ENCODE data around the gene SPOCK3.
"Not testable (repeated sequence)": the region's sequence is repeated elsewhere in the genome, so short reads cannot be mapped to it uniquely, and the experiment has no call there.

The SPOCK3 gene

GRCh38 chr4:167031534-167032156, 202.6 kb downstream of the SPOCK3 start:
- DNase-seq, result no peak

GRCh38 chr4:167028976-167029375, 205.3 kb downstream of the SPOCK3 start:
- no peak for DNase-seq

GRCh38 chr4:167025670-167026069, 208.6 kb downstream of the SPOCK3 start:
- DNase-seq, result peak; percentile 7

GRCh38 chr4:167023364-167023925, 210.8 kb downstream of the SPOCK3 start:
- no peak for DNase-seq

GRCh38 chr4:167021545-167022155, 212.6 kb downstream of the SPOCK3 start:
- DNase-seq, result no peak

- DNase-seq, result no peak
Observed at GRCh38 chr4:167020410-167020809, 213.9 kb downstream of the SPOCK3 start.

GRCh38 chr4:167014944-167015343, 219.3 kb downstream of the SPOCK3 start:
- DNase-seq, result no peak

- no peak for DNase-seq
Observed at GRCh38 chr4:167003326-167003725, 231.0 kb downstream of the SPOCK3 start.

GRCh38 chr4:167000141-167000852, 234.0 kb downstream of the SPOCK3 start:
- no peak for DNase-seq

GRCh38 chr4:166996216-166996615, 238.1 kb downstream of the SPOCK3 start:
- DNase-seq, result no peak

GRCh38 chr4:166994686-166995085, 239.6 kb downstream of the SPOCK3 start:
- no peak for DNase-seq

GRCh38 chr4:166991006-166991561, 243.2 kb downstream of the SPOCK3 start:
- DNase-seq, result no peak

- DNase-seq, result no peak
Observed at GRCh38 chr4:166989886-166990285, 244.4 kb downstream of the SPOCK3 start.

GRCh38 chr4:166987026-166987425, 247.3 kb downstream of the SPOCK3 start:
- no peak for DNase-seq

GRCh38 chr4:166981847-166982246, 252.4 kb downstream of the SPOCK3 start:
- DNase-seq, result no peak

- DNase-seq, result no peak
Observed at GRCh38 chr4:166980419-166980818, 253.9 kb downstream of the SPOCK3 start.

- no peak for DNase-seq
Observed at GRCh38 chr4:166977596-166977995, 256.7 kb downstream of the SPOCK3 start.

GRCh38 chr4:166972071-166972470, 262.2 kb downstream of the SPOCK3 start:
- DNase-seq, result no peak

- not testable (repeated sequence) for DNase-seq
Observed at GRCh38 chr4:166968219-166968618, 266.1 kb downstream of the SPOCK3 start.

- DNase-seq, result no peak
Observed at GRCh38 chr4:166965562-166965961, 268.7 kb downstream of the SPOCK3 start.

GRCh38 chr4:166957451-166957850, 276.8 kb downstream of the SPOCK3 start:
- no peak for DNase-seq

GRCh38 chr4:166956484-166956883, 277.8 kb downstream of the SPOCK3 start:
- no peak for DNase-seq

GRCh38 chr4:166941629-166942028, 292.7 kb downstream of the SPOCK3 start:
- no peak for DNase-seq

GRCh38 chr4:166930464-166930863, 303.8 kb downstream of the SPOCK3 start:
- no peak for DNase-seq
